A549 treated with Mapracorat at 1 μM for 4 hours (cell line): ENCODE measurements around the gene BLID. TPM values are rescaled to one million over a fixed set of nuclear protein-coding genes. Genes with fewer than 3 reads are reported as not detected.

Experiments
- total RNA-seq: library from RNA; stranded (reverse); fragments of 200-300 nt; extraction: Qiagen RNA extraction; gene quantifications from 5 replicates; pipeline ENCODE4 v1.2.3, GENCODE V29; 2022

BLID gene, protein sequence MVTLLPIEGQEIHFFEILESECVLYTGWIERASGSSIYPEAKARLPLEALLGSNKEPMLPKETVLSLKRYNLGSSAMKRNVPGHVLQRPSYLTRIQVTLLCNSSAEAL
- total RNA-seq: not detected in 5 replicates

GRCh38 chr11:122115524-122116379 is at the start of gene BLID:
Gene BLID, minus strand, starts transcription at chr11:122116215. Its CDS starts 293 bp downstream, at chr11:122115922.

